Activated CD8-positive, alpha-beta memory T cell treated with anti-CD3 and anti-CD28 coated beads for 24 hours (primary cell): ENCODE measurements around the gene FOXO6.

ENCODE experiments used
- DNase-seq: peaks from one replicate; pipeline ENCODE4 v3.0.0-alpha.2; 2020

FOXO6 gene

DNA sequence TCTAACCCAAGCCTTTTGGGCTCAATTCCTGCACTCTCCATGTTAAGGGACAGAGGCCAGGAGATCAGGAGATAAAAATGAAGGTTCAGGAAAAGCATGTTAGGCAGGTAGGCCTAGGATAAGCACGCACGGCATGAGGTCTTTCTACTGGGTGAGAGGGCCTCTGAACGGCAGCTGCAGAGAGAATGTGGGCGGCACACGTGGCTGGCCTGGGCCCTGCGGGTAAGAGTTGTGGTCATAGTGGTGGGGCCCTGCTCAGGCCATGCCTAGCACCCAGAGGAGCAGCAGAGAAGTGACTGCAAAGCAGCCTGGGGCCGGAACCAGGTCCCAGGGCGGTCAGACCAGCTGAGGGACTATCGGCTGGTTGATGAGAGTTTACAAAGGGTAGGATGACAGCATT lies 7.5 kb upstream of the FOXO6 start:
- peak; percentile 15 for DNase-seq

DNA sequence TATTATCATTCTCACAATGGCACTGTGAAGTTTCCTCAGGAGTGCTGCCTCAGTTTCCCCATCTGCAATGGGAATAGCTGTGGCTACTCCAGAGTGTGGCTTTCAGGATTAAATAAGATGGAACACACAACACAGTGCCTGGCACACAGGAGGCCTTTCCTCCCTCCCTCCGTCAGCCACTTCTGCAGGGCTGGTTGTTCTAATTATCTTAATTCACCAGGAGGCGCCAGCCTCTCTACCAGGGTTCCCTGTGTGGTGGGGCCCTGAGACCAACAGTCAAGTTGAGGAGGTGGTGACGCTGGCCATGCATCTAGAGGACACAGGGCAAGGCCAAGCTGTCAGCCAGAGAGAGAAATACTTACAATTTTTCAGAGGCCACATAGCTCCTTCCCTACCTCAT lies 6.3 kb upstream of the FOXO6 start:
- peak; percentile 33 for DNase-seq

DNA sequence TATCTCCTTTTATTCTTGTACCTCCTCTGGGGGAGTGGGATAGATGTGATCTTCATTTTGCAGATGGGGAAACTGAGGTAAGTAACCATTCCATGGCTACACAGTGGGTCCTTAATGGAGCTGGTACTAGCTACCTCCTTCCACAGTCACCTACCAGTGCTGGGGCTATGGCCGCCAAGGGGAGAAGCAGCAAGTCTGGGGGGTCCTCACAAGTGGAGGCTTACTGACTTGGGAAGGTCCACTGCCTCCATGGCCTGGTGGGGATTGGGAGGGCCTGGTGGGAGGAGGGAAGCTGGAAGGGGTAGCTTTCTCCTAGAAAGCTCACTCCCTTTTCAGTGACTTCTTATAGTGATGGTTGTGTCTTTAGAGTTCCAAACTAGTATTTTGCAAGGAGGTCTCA lies 5.9 kb upstream of the FOXO6 start:
- DNase-seq = peak; percentile 28

DNA sequence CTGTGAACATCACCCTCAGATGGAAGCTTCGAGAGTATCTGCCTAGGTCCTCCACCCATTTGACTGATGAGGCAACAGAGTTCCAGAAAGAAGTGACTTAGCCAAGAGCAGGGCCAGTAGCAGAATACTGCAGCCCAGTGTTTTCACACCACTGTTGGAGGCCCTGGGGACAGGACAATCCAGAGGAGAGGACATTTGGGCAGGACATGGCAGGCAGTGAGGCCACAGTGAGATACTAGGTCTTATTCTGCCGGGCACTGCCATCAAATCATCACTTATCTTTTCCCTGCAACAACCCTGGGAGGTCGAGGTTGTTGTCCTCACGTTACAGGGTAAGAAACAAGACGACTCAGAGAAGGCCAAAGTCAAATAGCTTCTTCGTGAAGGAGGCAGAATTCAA lies 5.5 kb upstream of the FOXO6 start:
- peak; percentile 30 for DNase-seq

DNA sequence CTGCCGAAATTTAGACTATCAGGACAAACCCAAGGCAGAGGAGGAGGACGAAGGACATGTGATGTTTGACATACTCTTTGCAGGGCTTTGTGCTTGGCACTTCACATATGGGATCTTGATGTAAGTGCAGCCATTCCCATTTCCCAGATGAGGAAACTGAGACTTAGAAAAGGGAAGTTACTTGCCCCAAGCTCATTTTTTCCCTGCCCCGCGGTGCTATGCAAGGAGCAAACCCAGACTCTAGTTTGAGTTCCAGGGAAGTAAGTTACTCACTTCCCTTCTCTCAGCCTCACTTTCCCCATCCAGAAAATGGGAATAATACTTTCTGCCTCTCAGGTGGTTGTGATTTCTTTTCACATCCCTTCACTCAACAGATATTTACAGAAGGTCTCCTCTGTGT lies 4.5 kb upstream of the FOXO6 start:
- DNase-seq = peak; percentile 35

DNA sequence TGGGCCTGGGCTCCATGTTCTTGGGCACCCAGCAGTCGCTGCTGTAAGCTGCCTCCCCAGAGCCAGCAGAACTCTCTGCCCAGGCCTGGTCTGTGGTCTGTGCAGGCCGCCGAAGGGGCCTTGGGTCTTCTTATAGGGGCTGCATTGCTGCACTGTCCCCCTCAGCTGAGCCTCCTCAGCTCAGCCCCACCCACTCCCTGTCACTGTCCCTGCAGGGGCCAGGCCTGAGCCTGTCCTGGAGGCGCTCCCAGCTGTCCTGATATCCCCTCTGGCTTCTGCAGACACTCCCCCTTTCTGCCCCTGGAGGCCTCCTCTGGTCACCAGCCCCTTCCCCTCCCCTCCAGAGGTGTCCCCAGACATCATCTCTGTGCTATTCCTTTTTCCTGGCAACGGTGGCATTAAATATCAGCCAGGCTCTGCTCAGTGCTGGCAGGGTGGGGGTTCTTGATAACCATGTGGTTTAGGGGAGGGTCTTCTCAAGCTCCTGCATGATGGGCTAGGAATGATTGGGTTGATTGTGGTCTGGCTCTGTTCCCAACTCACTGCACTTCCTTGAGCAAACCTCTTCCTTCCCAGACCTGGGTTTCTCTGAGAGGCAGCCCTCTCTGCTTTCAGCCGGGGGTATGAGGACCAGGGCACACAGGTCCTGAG lies 3.7 kb upstream of the FOXO6 start:
- DNase-seq = peak; percentile 41

DNA sequence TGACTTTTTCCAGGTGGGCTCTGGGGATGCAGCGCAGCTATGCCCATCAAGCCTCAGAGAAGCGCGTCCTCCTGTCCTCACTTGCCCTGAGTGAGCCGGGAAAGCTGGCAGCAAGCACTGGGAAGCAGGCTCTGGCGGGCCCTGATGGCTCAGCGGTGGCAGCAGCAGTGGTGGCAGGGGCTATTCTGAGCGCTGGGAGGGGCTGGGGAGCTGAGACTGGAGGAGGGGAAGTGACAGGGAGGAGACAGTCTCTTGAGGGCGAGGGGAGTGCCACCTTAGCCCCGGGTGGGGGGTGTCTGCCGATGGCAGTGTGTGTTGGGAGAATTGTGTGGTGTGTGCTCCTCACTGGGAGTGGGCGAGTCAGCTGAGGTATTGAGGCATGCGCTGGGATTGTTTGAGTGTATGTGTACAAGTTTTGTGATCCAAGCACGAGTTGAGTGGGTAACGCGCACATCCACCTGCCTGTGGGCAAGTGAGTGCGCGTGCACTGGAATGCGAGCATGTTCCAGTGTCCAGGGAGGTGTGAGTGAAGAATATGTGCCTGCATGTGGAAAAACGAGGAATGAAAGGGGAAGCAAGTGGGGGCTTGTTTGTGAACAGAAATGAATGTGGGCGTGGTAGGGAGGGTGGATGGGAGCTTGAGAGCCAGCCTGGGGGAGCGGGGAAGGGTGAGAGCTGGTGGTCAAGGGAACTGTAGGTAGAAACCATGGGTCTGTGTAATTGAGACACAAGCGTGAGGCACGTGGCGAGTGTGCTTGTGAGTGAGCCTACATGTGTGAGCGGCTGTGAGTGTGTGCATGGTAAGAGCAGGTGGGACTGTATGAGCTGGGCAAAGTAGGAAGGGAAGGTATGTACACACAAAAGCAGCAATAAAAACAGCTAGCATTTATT lies 2.9 kb upstream of the FOXO6 start:
- peak; percentile 53 for DNase-seq

DNA sequence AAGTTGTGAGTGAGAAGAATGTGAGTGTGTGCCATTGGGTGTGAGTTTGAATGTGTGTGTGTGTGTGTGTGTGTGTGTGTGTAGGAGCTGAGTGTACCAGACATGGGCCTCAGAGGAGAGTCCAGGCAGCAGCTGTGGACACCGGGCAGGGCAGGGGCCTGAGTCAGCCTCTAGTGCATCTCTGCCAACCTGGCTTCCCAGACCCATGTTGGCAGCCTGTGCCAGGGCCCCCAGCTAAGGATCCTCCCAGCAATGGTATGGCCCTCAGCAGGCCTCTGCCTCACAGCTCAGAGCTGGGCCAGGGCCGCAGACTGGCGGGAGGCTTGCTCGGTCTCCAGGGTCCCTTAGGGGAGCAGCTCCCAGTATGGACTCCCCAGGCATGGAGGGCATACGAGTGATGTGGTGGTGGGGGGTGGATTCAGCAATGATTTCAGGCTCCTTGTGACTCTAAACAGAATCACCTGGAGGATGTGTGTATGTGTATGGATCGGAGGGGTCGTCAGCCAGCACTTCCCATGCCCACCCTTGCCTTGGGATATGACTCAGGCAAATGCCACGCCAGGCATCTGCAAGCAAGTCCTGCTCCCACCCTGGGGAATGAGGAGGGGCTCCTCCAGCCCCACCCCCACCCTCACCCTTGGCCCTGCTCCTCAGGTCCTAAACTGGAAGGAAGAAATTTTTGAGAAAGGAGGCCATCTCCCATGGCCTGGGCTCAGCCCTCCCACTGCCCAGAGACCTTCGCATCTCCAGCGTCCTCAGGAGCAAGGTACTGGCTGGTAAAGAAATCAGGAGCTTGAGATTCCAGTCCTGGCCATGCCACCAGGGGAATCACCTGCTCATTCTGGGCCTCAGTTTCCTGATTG lies 1.8 kb upstream of the FOXO6 start:
- peak; percentile 53 for DNase-seq

DNA sequence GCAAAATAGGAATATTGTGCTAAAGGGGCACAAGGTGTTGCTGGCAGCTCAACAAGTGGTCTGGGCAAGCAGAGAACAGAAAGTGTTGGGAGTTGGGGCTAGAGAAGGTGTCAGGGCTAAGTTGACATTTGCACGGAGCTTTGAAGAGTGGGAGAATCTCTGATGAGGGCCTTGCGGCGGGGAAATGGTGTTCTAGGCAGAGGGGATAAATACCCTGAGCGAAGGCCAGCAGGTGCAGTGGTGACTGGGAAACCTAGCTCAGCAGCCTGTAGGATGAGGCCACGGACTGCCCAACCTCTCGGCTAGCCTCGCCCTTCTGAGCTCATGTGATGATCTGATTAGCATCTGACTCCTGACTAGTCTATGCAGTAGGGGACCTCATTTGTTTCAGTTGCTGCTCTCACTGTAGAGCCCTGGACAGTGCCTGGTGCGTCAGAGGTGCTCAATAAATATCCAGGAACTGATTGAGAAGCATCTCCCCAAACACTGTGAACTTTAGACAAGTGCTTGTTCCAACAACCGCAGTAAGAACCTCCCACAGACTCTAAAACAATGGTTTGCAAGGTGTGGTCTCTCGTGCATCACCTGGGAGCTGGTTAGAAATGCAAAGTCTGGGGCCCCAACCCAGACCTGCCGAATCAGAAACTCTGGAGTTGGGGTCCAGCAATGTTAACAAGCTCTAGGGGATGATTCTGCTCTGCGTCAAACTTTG lies 1.0 kb upstream of the FOXO6 start:
- DNase-seq = peak; percentile 54

DNA sequence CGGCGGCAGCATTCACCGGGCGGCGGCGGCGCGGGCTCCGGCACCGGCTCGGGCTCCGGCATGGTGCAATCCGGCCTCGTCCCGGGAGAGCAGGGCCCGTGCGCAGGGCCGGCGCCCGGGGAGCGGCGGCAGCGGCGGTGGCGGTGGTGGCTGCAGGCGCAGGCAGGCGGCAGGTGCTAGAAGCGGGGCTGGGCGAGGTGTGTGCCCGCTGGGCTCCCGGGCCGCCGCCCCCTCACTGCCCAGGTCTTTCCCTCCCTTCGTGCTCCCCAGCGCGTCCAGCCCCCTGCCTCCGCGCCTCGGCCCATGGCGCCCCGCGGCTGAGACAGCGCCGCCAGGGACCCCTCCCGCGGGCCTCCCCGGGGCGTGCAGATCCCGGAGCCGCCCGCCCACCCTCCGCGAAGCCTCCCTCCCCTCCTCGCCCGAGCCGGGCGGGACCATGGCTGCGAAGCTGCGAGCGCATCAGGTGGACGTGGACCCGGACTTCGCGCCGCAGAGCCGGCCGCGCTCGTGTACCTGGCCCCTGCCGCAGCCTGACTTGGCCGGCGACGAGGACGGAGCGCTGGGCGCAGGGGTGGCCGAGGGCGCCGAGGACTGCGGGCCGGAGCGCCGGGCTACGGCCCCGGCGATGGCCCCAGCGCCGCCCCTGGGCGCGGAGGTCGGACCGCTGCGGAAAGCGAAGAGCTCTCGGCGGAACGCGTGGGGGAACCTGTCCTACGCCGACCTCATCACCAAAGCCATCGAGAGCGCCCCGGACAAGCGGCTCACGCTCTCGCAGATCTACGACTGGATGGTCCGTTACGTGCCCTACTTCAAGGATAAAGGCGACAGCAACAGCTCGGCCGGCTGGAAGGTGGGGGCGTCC lies 492 bp downstream of the FOXO6 start:
- no peak for DNase-seq

DNA sequence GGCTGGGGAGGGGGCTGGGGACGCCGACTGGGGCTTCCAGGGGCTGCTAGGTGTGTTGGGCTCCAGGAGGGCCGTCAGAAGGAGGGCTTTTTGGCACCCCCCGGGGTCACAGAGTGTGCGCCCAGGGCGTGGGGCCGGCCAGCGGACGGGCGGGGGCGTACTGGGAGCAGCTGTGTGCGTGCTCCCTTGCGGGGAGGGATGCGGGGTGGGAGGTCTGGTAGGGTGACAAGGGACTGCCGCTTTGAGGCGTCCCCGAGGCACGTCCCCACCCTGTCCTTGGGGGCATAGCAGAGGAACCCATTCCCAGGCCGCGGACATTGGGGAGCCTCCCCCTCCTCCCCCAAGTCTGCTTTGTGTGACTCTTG lies 1.1 kb downstream of the FOXO6 start:
- DNase-seq = no peak

DNA sequence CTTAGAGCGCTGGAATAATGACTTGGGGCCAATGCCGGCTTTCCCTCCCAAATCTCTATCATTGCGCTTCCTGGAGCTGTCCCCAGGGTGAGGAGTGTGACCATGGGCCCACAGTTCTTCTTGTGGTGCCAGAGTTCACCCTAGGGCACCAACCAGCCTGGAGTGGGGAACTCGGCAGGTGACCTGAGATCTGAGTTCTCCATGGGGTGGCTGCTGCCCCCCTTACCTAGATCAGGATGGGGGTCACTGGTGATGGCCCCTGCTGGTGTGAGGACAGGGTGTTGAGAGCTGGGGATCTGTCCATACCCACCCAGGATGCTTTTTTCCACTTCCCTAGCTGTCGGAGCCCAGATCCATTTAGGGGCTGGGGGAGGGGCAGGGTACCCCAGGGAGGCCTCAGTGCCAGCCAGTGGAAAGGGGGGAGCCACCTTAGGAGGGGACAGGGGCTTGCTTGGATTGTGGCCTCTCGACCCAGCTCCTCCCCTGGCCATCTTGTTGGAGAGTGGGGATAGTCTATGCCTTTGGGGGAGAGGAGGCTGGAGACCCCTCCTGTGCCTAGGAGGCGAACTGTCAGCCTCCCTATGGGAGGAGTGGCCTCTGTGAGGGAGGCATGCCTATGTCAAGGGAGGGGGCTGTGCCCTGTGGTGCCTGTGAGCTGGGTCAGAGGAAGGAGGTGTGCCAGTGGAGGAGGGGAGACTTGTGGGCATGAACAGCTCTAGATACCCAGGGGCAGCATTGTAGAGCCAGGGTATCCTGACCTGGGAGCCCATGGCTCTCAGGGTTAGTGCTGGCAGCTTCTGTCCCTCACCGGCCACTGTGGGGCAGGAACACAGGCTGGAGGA lies 1.7 kb downstream of the FOXO6 start:
- DNase-seq = no peak

DNA sequence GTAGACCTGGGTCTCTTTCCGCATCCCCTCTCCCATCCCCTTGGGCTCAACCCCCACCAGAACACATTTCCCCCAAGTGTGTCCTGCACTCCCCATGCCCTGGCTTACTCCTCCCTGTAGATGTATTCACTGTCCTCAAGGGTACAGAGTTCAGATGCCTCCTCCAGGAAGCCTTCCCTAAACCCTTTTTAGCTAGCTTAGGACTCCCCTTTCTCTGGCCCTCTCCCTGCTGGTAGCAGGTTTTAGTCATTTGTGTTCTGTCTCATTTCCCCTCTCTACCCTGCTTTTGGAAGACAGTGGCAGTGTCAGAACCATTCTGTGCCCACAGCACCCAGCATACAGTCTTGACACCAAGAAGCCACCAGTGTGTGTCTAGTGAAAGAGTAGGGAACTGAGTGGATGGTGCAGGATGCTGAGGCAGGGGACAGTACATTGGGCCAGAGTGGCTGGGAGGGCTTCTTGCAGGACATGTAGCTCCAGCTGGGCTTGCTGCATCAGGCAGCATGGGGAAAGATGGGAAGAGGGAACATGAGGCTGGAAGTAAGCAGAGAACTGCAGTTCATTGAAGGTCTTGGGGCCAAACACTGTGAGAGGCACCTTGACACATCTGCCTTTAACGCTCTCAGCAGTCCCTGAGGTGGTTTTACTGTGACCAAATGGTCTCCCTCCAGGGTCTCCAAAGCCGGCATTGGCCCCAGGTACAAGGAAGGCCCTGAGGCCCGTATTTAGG lies 2.5 kb downstream of the FOXO6 start:
- no peak for DNase-seq

DNA sequence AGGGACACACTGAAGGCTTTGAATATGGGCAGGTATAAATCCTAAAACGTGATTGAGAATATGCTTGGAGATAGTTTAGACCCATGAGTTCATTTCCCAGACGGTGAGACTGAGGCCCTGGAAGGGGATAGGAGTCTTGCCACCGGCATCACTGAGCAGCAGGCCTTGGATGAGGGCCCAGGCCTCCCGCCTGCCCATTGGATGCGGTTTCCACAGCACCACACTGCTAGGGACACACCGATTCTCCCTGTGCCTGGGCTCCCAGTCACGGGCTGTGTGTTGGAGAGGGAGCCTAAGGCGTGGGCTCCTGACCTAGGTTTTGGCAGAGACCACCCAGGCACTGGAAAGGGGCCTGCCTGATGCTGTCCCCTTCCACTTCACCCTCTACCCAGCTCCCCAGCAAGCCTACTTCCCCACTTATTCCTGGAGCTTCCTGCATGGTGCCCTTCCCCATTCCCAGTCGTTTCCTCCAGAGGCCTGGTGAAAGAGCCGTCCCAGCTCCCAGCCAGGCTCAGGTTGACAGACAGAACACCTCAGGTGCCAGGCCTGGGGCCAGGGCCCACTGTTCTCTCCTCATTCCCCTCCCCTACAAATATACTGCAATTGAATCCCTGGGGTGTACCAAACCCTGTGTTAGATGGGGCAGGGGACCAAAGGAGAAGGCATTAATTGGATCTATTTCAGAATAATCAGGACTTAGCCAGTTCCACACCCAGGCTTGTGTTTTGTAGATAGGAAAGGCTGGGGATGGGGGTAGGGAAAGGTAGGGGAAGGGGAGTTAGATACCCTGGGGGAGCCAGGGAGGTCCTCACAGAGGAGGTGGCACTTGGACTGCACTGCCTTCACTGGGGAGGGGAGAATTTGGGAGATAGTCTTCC lies 3.4 kb downstream of the FOXO6 start:
- no peak for DNase-seq

DNA sequence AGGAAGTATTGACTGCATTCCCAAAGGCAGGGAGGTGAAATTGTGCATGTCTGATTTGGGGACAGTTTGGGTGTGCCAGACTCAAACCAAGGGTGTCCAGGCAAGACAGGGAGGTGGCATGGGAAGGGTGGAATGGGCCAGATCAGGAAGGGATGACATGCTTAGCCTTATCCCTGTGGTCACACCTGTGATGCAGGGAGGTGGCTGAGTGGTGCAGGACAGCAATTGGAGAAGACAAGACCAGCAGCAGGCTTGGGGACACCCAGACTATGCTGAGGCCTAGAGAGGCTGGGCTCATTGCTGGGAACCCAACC lies 4.0 kb downstream of the FOXO6 start:
- DNase-seq = no peak

DNA sequence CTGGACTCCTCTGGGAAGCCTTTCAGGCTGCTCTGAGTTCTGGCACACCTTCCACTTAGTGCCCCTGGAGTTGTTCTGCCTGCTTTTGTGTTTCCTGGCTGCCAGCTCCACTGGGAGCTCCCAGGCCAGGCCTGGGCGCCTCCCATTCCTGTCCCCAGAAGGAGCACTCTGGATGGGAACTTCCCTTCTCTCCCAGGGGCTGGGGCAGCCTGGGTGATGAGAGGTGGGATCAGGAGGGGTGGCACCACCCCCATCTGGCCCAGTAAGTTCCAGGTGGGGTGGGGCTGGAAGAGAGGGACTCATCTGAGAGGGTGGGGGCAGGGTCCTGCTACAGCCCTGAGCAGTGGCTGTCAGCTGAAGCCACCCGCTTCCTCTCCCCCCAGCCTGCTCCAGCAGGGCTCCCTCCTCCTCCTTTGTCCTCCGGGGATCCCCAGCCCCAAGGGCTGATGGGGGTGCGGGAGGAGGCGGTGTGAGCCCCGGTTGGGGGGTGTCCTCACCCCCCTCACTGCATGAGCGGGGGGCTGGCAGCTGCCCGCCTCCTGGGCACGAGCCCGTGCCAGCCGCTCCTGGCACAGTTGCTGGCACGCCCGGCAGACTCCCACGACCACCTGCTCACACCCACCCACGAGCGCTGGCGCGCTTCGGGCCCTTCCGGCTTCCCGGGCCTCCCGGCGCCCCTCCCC lies 4.7 kb downstream of the FOXO6 start:
- DNase-seq = peak; percentile 75

DNA sequence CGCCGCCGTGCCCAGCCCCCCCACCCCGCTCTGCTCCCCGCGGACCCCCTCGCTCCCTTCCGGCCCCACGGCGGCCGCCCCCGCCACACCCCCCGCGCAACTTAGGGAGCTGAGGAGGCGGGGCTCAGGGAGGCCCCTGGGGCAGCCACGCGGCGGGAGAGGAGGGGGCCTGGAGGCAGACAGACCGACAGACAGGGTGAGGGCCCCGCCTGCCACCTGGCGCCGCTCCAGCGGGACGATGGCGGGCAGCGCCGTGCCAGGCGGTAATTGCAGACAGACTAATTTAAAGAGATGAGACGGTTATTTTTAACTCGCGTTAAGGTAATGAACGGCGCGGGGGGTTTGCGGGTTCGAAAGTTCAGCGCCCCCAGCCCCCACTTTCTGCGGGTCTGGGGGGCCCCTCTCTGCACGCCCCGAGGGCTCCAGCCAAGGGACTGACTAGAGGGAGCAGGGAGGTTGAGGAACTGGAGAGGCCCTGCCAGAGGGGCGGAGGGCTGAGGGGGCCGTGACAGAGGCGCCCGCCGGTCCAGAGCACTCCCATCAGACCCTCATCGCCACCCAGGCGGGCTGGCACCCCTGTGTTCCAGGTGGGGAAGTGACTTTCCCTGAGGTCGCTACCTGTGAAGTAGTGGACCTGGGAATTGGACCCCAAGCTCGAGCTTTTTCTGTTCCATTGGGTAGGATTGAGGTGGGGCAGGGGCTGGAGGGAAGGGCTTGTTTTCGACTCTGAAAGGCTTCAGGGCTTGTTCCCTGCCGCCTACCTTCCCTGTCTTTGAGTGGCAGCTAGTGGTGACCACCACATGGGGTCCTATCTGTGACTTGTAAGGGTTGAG lies 5.4 kb downstream of the FOXO6 start:
- DNase-seq = peak; percentile 74

DNA sequence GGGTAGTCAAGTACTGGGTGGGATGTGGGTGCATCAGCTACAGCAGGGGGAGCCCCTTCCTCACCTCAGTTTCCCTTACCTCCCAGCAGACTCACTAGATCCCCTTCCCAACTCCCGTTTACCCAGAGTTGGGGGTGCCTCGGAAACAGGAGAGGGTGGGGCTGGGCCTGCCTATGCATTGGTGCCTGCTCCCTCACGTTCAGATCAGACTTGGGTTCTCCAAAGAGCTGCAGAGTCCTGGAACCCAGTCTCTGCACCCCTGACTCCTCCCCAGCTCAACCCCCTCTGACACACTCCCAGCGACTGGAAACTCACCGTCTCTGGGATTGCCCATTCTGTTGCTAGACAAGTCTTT lies 6.0 kb downstream of the FOXO6 start:
- no peak for DNase-seq
